HEK293 (cell line): ENCODE results near the gene SLC35G3.
"Not testable (repeated sequence)": the region's sequence is repeated elsewhere in the genome, so short reads cannot be mapped to it uniquely, and the experiment has no call there.

Source experiments
- CTCF ChIA-PET: fragments of 350-600 bp; formaldehyde crosslinking; extraction: SDS; loops from one replicate; lab custom pipeline; 2021; ENCODE audit warnings: antibody characterized with exemption; lab: Yijun Ruan, JAX
- POLR2A ChIA-PET: fragments of 300-600 bp; formaldehyde crosslinking; extraction: SDS; loops from one replicate; lab custom pipeline; 2020; ENCODE audit warnings: antibody characterized with exemption, inconsistent platforms; lab: Yijun Ruan, JAX
- H3K27ac ChIP-seq: fragments of 200-500 bp; sonication (Bioruptor generic); 2 replicates; pipeline ENCODE4 v1.5.1; 2014; ENCODE audit warnings: low read depth, low read length, control low read depth, inconsistent platforms; ENCODE audit errors: extremely low read depth
- H3K36me3 ChIP-seq, 2 experiments: fragments of 200-500 bp in 1 of 2; sonication (Bioruptor generic) in 1 of 2; 1 replicate in 1 of 2; 2 replicates in 1 of 2; pipeline ENCODE4 v1.5.1; 2014 to 2017; ENCODE audit warnings: inconsistent platforms in 2 of 2, low read length in 2 of 2; ENCODE audit not compliant: control insufficient read depth in 2 of 2, insufficient read depth in 1 of 2
- H3K4me1 ChIP-seq: fragments of 200-500 bp; sonication (Bioruptor generic); 2 replicates; pipeline ENCODE4 v1.5.1; 2014; ENCODE audit warnings: mild to moderate bottlenecking, low read length, inconsistent platforms; ENCODE audit not compliant: control insufficient read depth, insufficient read depth
- H3K4me3 ChIP-seq: 2 replicates; pipeline ENCODE4 v1.5.1; 2011; ENCODE audit warnings: low read depth, mild to moderate bottlenecking, control low read depth, low read length, moderate library complexity
- H3K9me3 ChIP-seq: fragments of 200-500 bp; sonication (Bioruptor generic); 2 replicates; pipeline ENCODE4 v1.5.1; 2014; ENCODE audit warnings: low read depth, low read length, inconsistent platforms; ENCODE audit not compliant: control insufficient read depth, insufficient read depth
- GLI4 ChIP-seq: fragments of 450-650 bp; formaldehyde crosslinking; IDR thresholded peaks from 2 replicates; pipeline ENCODE4 v1.5.1; 2016; ENCODE audit warnings: missing biosample characterization, missing genetic modification characterization
- PRDM1 ChIP-seq: fragments of 450-650 bp; formaldehyde crosslinking; IDR thresholded peaks from 2 replicates; pipeline ENCODE4; 2016; ENCODE audit warnings: missing biosample characterization, missing genetic modification characterization
- PRDM6 ChIP-seq: fragments of 450-650 bp; formaldehyde crosslinking; IDR thresholded peaks from 2 replicates; pipeline ENCODE4 v1.5.1; 2017; ENCODE audit warnings: missing biosample characterization, missing genetic modification characterization
- SP2 ChIP-seq: fragments of 450-650 bp; formaldehyde crosslinking; IDR thresholded peaks from 2 replicates; pipeline ENCODE4 v1.5.1; 2016; ENCODE audit warnings: missing biosample characterization, missing genetic modification characterization
- ZBTB17 ChIP-seq: fragments of 450-650 bp; formaldehyde crosslinking; IDR thresholded peaks from 2 replicates; pipeline ENCODE4 v1.5.1; 2016; ENCODE audit warnings: missing biosample characterization, missing genetic modification characterization
- ZBTB20 ChIP-seq: fragments of 450-650 bp; formaldehyde crosslinking; IDR thresholded peaks from 2 replicates; pipeline ENCODE4 v1.5.1; 2016; ENCODE audit warnings: missing biosample characterization, missing genetic modification characterization
- ZIC2 ChIP-seq: fragments of 450-650 bp; formaldehyde crosslinking; IDR thresholded peaks from 2 replicates; pipeline ENCODE4 v1.5.1; 2016; ENCODE audit warnings: missing biosample characterization, missing genetic modification characterization
- ZNF121 ChIP-seq: fragments of 450-650 bp; formaldehyde crosslinking; IDR thresholded peaks from 2 replicates; pipeline ENCODE4 v1.5.1; 2016; ENCODE audit warnings: missing biosample characterization, missing genetic modification characterization
- ZNF16 ChIP-seq: fragments of 450-650 bp; formaldehyde crosslinking; IDR thresholded peaks from 2 replicates; pipeline ENCODE4 v1.5.1; 2016; ENCODE audit warnings: low read depth, missing biosample characterization, missing genetic modification characterization
- ZNF274 ChIP-seq, 2 experiments: fragments of 200-500 bp in 1 of 2; fragments of 450-650 bp in 1 of 2; sonication (Bioruptor generic) in 1 of 2; formaldehyde crosslinking in 1 of 2; IDR thresholded peaks; 2 replicates each; pipeline versions ENCODE4 v1.5.1 to v1.6.1; 2014 to 2016; ENCODE audit warnings: borderline replicate concordance in 1 of 2, inconsistent platforms in 1 of 2, low read length in 1 of 2, missing biosample characterization in 1 of 2, missing genetic modification characterization in 1 of 2
- ZNF366 ChIP-seq: fragments of 450-650 bp; formaldehyde crosslinking; conservative IDR thresholded peaks from 2 replicates; pipeline ENCODE4 v1.5.1; 2016; ENCODE audit warnings: missing biosample characterization, missing genetic modification characterization
- ZNF37A ChIP-seq: fragments of 450-650 bp; IDR thresholded peaks from 2 replicates; pipeline ENCODE4 v1.5.1; 2018; ENCODE audit warnings: missing biosample characterization, missing genetic modification characterization
- ZNF521 ChIP-seq: fragments of 450-650 bp; formaldehyde crosslinking; IDR thresholded peaks from 2 replicates; pipeline ENCODE4 v1.5.1; 2017; ENCODE audit warnings: missing biosample characterization, mild to moderate bottlenecking, missing genetic modification characterization
- ZNF544 ChIP-seq: fragments of 450-650 bp; formaldehyde crosslinking; IDR thresholded peaks from 2 replicates; pipeline ENCODE4 v1.5.0; 2017; ENCODE audit warnings: missing biosample characterization, missing genetic modification characterization
- ZNF571 ChIP-seq: fragments of 450-650 bp; formaldehyde crosslinking; IDR thresholded peaks from 2 replicates; pipeline ENCODE4 v1.5.0; 2017; ENCODE audit warnings: missing biosample characterization, missing genetic modification characterization
- ZNF610 ChIP-seq: fragments of 450-650 bp; formaldehyde crosslinking; IDR thresholded peaks from 2 replicates; pipeline ENCODE4 v1.5.1; 2016; ENCODE audit warnings: missing biosample characterization, missing genetic modification characterization, borderline replicate concordance
- ZNF645 ChIP-seq: fragments of 450-650 bp; formaldehyde crosslinking; IDR thresholded peaks from 2 replicates; pipeline ENCODE4; 2016; ENCODE audit warnings: missing biosample characterization, missing genetic modification characterization
- ZNF654 ChIP-seq: fragments of 450-650 bp; formaldehyde crosslinking; IDR thresholded peaks from 2 replicates; pipeline ENCODE4 v1.5.1; 2016; ENCODE audit warnings: low read depth, missing biosample characterization, missing genetic modification characterization
- ZNF776 ChIP-seq: fragments of 450-650 bp; formaldehyde crosslinking; IDR thresholded peaks from 2 replicates; pipeline ENCODE4 v1.5.0; 2017; ENCODE audit warnings: missing biosample characterization, missing genetic modification characterization, borderline replicate concordance
- ZXDB ChIP-seq: fragments of 450-650 bp; formaldehyde crosslinking; IDR thresholded peaks from 2 replicates; pipeline ENCODE4 v1.5.1; 2016; ENCODE audit warnings: missing biosample characterization, missing genetic modification characterization
- TF ChIP-seq, protein P1 (sequence below): fragments of 450-650 bp; formaldehyde crosslinking; IDR thresholded peaks from 2 replicates; pipeline ENCODE4 v1.5.1; 2016; ENCODE audit warnings: missing biosample characterization, missing genetic modification characterization

Gene SLC35G3

DNA sequence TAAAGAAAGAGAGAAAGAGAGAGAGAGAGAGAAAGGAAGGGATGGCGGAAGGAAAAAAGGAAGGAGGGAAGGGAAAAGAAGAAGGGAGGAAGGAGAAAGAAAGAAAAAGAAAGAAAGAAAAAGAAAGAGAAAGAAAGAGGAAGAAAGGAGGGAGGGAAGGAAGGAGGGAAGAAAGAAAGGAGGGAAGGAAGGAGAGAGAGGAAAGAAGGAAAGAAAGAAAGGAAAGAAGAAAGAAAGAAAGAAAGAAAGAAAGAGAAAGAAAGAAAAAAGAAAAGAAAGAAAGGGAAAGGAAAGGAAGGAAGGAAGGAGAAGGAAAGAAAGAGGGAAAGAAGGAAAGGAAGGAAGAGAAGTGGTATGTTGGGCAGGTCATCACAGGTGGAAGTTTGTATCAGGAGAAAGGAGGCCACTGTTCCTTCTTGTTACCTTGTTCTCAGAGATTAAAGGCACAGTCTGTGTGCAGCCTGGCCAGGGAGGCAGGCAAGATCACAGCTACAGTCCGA is 19.3 kb downstream of the SLC35G3 start:
- POLR2A ChIA-PET = no interaction called here
- no peak overlapping the region for H3K27ac ChIP-seq
- no peaks in the 10 kb centered on the region for H3K9me3 ChIP-seq
- H3K4me3 ChIP-seq = no peak overlapping the region
- TF ChIP-seq ZBTB17 (tag by site-specific recombination) (peak; percentile 52), ZNF776 (tag by site-specific recombination) (peak; percentile 69; the same call in 1 of the 2 replicates), ZBTB20 (tag by site-specific recombination) (no peak), ZNF366 (peak; percentile 96), PRDM1 (tag by site-specific recombination) (peak; percentile 94), GLI4 (no peak), ZNF645 (no peak), ZNF571 (tag by site-specific recombination) (0 out of 2 replicates have a peak, but pooled peaks have one; percentile 16), ZNF544 (tag by site-specific recombination) (no peak), ZNF654 (tag by site-specific recombination) (no peak), ZNF521 (tag by site-specific recombination) (peak; percentile 64; the same call in 1 of the 2 replicates), ZNF16 (no peak)
- TF ChIP-seq, all 188 proteins: peak for 6
- Histone ChIP-seq H3K4me1 (no peaks in the 10 kb centered on the region), H3K36me3 (no peaks in the 10 kb centered on the region)
- CTCF ChIA-PET = interaction anchor here (0.8 kb wide), 1 partner anchor 363 kb away, joined by 4 read pairs; the partner anchor contains the start of gene SLFN12L

DNA sequence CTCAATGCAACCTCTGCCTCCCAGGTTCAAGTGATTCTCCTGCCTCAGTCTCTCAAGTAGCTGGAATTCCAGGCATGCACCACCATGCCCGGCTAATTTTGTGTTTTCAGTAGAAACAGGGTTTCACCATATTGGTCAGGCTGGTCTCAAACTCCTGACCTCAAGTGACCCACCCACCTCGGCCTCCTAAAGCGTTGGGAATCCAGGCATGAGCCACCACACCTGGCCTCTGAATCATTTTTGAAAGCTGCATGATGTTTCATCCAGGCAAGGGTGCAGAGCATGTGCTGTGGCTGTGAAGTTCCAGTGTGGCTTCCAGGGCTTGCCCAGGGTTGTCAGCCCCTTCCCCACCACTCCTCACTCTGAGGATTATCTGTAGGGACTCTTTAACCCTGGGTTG is 21.9 kb downstream of the SLC35G3 start:
- ChIA-PET CTCF (interaction anchor here (0.6 to 1.4 kb wide), 7 partner anchors 8 to 367 kb away, joined by 3 to 5 read pairs (median 4); no protein-coding TSS in a partner anchor), POLR2A (interaction anchor here (0.6 kb wide), 1 partner anchor 68 kb away, joined by 3 read pairs; no protein-coding TSS in a partner anchor)
- H3K4me3 ChIP-seq, H3K27ac ChIP-seq, H3K4me1 ChIP-seq, H3K36me3 ChIP-seq, H3K9me3 ChIP-seq: not testable (repeated sequence)

GRCh38 chr17:35171834-35172233 is 22.4 kb downstream of the SLC35G3 start:
- no peak overlapping the region for H3K4me3 ChIP-seq
- H3K4me1 ChIP-seq = no peaks in the 10 kb centered on the region
- TF ChIP-seq ZNF121 (tag by site-specific recombination) = no peak
- no peak for TF ChIP-seq PRDM6 (tag by site-specific recombination)
- TF ChIP-seq, protein P1, sequence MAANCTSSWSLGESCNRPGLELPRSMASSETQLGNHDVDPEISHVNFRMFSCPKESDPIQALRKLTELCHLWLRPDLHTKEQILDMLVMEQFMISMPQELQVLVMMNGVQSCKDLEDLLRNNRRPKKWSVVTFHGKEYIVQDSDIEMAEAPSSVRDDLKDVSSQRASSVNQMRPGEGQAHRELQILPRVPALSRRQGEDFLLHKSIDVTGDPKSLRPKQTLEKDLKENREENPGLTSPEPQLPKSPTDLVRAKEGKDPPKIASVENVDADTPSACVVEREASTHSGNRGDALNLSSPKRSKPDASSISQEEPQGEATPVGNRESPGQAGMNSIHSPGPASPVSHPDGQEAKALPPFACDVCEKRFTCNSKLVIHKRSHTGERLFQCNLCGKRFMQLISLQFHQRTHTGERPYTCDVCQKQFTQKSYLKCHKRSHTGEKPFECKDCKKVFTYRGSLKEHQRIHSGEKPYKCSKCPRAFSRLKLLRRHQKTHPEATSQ (tag by site-specific recombination) = no peak
- no peak for TF ChIP-seq ZNF610 (tag by site-specific recombination)
- no peak for TF ChIP-seq ZNF37A (tag by site-specific recombination)
- TF ChIP-seq ZNF274 (IDR thresholded peaks at IDR 0.05; ENCODE audit: low read length) = no peak
- no peak for TF ChIP-seq ZNF274 (tag by site-specific recombination; IDR thresholded peaks at IDR 0.05; ENCODE audit: borderline replicate concordance)
- TF ChIP-seq SP2 (tag by site-specific recombination) = no peak
- TF ChIP-seq ZIC2 (tag by site-specific recombination) = no peak
- TF ChIP-seq GLI4 = no peak
- TF ChIP-seq ZXDB (tag by site-specific recombination) = no peak
- POLR2A ChIA-PET = no interaction called here
- CTCF ChIA-PET = interaction anchor here (0.6 to 1.4 kb wide), 8 partner anchors 37 to 385 kb away, joined by 3 to 7 read pairs (median 4); partner anchors contain the start of gene SLFN12L
- H3K27ac ChIP-seq = no peak overlapping the region
- no peaks in the 10 kb centered on the region for H3K9me3 ChIP-seq
- no peaks in the 10 kb centered on the region for H3K36me3 ChIP-seq
